Thoracic aorta (tissue), 2 donors: ENCODE measurements around the gene RPS6KA5. TPM values are rescaled to one million over a fixed set of nuclear protein-coding genes. Genes with fewer than 3 reads are reported as not detected.

ENCODE experiments used
- ATAC-seq: fragments of 150-250 bp; one replicate; pipeline ENCODE4 v1.8.0; 2017; ENCODE audit warnings: low read depth; ENCODE audit not compliant: insufficient number of reproducible peaks, low FRiP score
- DNase-seq: peaks from one replicate; pipeline ENCODE4 v3.0.0-alpha.2; 2020; ENCODE audit warnings: low spot score
- H3K27ac ChIP-seq, 2 donors: fragments of 200-600 bp; sonication (generic); 1 replicate in 1 of 2; 2 replicates in 1 of 2; pipeline ENCODE4 v1.5.1; 2016; ENCODE audit warnings: mild to moderate bottlenecking in 2 of 2, moderate library complexity in 2 of 2
- H3K27me3 ChIP-seq: fragments of 200-600 bp; sonication (generic); replicated peaks from 2 replicates; pipeline ENCODE4 v1.6.0; 2016; ENCODE audit warnings: mild to moderate bottlenecking; ENCODE audit not compliant: insufficient read depth
- H3K36me3 ChIP-seq: fragments of 200-600 bp; sonication (generic); one replicate; pipeline ENCODE4 v1.5.1; 2016
- H3K4me1 ChIP-seq, 2 donors: fragments of 200-600 bp; sonication (generic); 1 replicate in 1 of 2; 2 replicates in 1 of 2; pipeline versions ENCODE4 v1.5.1 to v1.6.0; 2016; ENCODE audit warnings: low read depth in 2 of 2, mild to moderate bottlenecking in 1 of 2; ENCODE audit not compliant: control insufficient read depth in 1 of 2
- H3K4me3 ChIP-seq: fragments of 200-600 bp; sonication (generic); 2 replicates; pipeline ENCODE4 v1.5.1; 2016; ENCODE audit warnings: mild to moderate bottlenecking
- H3K9me3 ChIP-seq: fragments of 200-600 bp; sonication (generic); 2 replicates; pipeline ENCODE4 v1.5.1; 2016
- total RNA-seq, 2 donors: library from RNA; depleted of rRNA; stranded (reverse); fragments of >200 nt; gene quantifications; one replicate each; pipeline versions ENCODE4 v1.1.0 to v1.2.3, GENCODE V29; 2016
- TF ChIP-seq, protein P1 (sequence below): fragments of 200-600 bp; sonication (generic); IDR thresholded peaks from one replicate; pipeline ENCODE4 v1.5.1; 2019; ENCODE audit warnings: antibody characterized with exemption

RPS6KA5 gene
- total RNA-seq, 2 donors from 2014 or later, result 1.4 to 4.6 TPM

DNA sequence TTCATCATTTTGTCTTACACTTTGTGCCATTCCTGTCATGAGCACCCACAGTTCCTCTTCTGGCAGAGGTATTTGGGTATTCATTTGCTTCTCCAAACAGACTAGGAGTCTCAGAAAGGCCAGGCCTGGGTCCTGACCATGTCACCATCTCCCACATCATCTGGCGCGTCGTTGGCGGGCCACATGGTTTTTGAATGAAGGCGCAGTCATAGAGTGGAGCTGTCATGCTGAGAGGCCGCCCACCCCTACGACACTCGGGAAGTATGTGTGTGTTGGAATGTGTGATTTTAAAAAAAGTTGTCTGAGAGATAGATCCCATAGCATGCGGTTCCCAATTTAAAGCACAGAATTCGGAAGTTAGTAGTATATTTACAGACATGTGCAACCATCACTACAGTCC is 228.6 kb downstream of the RPS6KA5 start:
- DNase-seq (no peak), ATAC-seq (no peak)
- Histone ChIP-seq H3K9me3 (no peaks in the 10 kb centered on the region), H3K4me1 (peaks cover 3 to 10% of the 10 kb centered on the region in 2 donors), H3K36me3 (no peaks in the 10 kb centered on the region), H3K27ac (no peak overlapping the region), H3K27me3 (no peaks in the 10 kb centered on the region), H3K4me3 (no peak overlapping the region)
- TF ChIP-seq, protein P1, sequence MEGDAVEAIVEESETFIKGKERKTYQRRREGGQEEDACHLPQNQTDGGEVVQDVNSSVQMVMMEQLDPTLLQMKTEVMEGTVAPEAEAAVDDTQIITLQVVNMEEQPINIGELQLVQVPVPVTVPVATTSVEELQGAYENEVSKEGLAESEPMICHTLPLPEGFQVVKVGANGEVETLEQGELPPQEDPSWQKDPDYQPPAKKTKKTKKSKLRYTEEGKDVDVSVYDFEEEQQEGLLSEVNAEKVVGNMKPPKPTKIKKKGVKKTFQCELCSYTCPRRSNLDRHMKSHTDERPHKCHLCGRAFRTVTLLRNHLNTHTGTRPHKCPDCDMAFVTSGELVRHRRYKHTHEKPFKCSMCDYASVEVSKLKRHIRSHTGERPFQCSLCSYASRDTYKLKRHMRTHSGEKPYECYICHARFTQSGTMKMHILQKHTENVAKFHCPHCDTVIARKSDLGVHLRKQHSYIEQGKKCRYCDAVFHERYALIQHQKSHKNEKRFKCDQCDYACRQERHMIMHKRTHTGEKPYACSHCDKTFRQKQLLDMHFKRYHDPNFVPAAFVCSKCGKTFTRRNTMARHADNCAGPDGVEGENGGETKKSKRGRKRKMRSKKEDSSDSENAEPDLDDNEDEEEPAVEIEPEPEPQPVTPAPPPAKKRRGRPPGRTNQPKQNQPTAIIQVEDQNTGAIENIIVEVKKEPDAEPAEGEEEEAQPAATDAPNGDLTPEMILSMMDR, result no peak

DNA sequence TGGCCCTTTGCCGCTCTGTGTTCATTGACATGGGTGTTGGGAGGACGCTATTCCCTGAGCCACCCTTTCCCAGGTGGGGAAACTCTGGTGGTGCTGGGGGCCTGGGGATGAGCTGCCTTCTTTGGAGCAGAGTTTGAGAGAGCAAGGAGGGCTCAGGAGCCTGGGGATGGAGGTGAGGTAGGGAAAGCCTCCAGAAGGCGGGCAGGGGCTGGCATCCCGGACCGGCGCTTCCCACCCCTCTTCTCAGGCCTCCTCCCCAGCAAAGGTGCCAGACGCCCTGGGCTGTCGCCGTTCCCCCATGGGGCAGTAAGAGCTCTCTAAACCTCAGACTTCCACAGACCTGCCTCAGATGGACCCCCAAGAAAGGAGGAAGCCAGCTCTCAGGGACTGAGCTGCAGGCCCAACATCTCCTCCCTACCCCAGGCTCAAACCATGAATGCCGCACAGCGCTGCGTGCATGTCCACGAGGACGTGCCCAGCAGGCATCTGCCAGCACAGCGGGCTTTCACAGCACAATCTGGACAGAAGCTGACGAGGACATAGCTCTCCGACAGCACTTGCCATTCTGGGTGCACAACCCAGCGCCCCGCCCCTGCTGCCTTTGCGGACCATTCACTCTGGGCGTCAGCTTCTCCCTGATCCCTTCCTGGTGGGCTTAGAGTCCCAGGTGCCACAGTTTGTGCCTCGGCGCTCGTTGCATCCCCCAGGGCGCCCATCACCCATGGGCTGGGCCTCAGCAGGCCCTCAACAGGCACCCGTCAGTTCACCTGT is 229.3 kb downstream of the RPS6KA5 start:
- peaks cover 3 to 10% of the 10 kb centered on the region in 2 donors for H3K4me1 ChIP-seq
- no peaks in the 10 kb centered on the region for H3K36me3 ChIP-seq
- H3K4me3 ChIP-seq, result no peak overlapping the region
- H3K27ac ChIP-seq, result no peak overlapping the region
- H3K27me3 ChIP-seq, result no peaks in the 10 kb centered on the region
- H3K9me3 ChIP-seq, result no peaks in the 10 kb centered on the region
- ATAC-seq (no peak), DNase-seq (no peak)
- TF ChIP-seq, protein P1, result no peak

DNA sequence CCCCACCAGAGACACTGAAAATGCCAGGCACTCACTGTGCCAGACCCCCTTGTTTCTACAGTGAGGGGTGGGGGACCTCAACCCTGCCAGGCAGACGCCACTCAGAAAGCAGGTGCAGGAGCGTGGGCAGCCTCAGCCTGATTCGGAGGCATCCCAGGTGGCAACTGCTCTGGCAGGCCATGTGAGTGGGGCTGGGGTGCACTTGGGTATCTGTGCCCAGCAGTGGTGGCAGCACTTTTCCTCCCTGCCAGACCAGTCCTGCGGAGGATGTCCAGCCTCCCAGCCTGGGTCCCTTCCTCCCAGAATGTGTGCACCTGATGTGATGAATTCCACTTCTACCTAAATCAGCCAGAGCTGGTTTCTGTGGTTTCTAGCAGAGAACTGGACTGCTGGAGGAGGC is 230.8 kb downstream of the RPS6KA5 start:
- Histone ChIP-seq H3K4me1 (peaks cover 3 to 10% of the 10 kb centered on the region in 2 donors), H3K27ac (no peak overlapping the region), H3K4me3 (no peak overlapping the region), H3K36me3 (no peaks in the 10 kb centered on the region), H3K9me3 (no peaks in the 10 kb centered on the region), H3K27me3 (no peaks in the 10 kb centered on the region)
- no peak for DNase-seq
- TF ChIP-seq, protein P1, result no peak
- no peak for ATAC-seq

DNA sequence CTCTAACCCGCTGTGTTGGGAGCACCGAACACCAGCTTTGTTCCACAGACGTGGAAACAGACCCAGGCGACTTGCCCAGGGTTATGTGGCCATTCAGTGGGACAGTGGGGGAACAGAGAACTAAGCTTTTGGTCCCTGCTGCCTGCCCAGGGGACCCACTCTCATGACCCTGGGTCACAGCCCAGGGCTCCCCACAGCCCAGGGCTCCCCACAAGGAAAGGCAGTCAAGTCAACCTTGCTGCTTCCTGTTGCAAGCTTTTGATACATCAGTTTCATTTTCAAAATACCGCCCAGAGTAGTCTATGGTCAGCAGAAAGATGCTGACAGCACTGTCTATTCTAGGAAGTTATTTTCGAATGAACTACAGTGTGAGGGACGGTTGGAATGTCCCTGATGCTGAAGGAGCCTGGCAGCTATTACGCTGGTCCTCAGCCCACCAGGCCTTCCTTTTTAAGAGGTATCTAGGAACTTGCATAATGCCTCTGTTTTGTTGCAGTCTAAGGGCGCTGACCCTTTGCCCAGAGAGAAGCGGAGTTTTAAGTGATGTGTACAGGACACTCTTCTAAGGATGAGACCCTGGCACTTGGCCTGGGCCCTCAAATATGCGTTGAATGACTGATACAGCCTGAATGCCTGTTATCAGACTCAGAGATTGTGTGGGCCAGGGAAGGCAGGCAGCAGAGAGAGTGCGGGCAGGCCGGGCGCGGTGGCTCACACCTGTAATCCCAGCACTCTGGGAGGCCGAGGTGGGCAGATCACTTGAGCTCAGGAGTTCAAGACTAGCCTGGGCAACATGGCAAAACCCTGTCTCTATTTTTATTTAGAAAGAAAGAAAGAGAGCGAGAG is 231.6 kb downstream of the RPS6KA5 start:
- DNase-seq (no peak), ATAC-seq (peak; percentile 5)
- TF ChIP-seq, protein P1, result no peak

More for the DNA sequence above, 231.6 kb downstream of the RPS6KA5 start:
- peaks cover 5% of the 10 kb centered on the region for H3K9me3 ChIP-seq
- H3K27ac ChIP-seq, result peak overlapping the region; percentile 52 to 68
- H3K4me3 ChIP-seq, result peak overlapping the region; percentile 70
- no peaks in the 10 kb centered on the region for H3K27me3 ChIP-seq
- peaks cover 3 to 10% of the 10 kb centered on the region in 2 donors for H3K4me1 ChIP-seq
- no peaks in the 10 kb centered on the region for H3K36me3 ChIP-seq
